Tibial artery (tissue), 4 donors: ENCODE results near the gene TTLL7.

Experiments
- DNase-seq, 2 donors: peaks; one replicate each; pipeline ENCODE4 v3.0.0-alpha.2; 2019
- H3K27ac ChIP-seq, 2 donors: fragments of 200-600 bp; sonication (generic) in 1 of 2; 1 replicate in 1 of 2; 2 replicates in 1 of 2; pipeline ENCODE4 v1.5.1; 2018 to 2019; ENCODE audit warnings: mild to moderate bottlenecking in 1 of 2
- H3K27me3 ChIP-seq, 2 donors: fragments of 200-600 bp; sonication (generic) in 1 of 2; one replicate each; pipeline versions ENCODE4 v1.5.1 to v1.6.0; 2016 to 2019
- H3K36me3 ChIP-seq, 3 donors: fragments of 200-600 bp; sonication (generic) in 2 of 3; one replicate each; pipeline ENCODE4 v1.5.1; 2016 to 2019; ENCODE audit warnings: mild to moderate bottlenecking in 2 of 3
- H3K4me1 ChIP-seq, 4 donors: fragments of 200-600 bp; sonication (generic) in 2 of 4; 1 replicate in 3 of 4; 2 replicates in 1 of 4; pipeline ENCODE4 v1.5.1; 2016 to 2019
- H3K4me3 ChIP-seq, 2 donors: fragments of 200-600 bp; sonication (generic) in 1 of 2; 1 replicate in 1 of 2; 2 replicates in 1 of 2; pipeline ENCODE4 v1.5.1; 2018 to 2019; ENCODE audit warnings: mild to moderate bottlenecking in 2 of 2
- H3K9me3 ChIP-seq, 3 donors: fragments of 200-600 bp; sonication (generic) in 1 of 3; one replicate each; pipeline ENCODE4 v1.5.1; 2016 to 2019
- CTCF ChIP-seq, 2 experiments: fragments of 200-600 bp in 1 of 2; fragments of 450-650 bp in 1 of 2; IDR thresholded peaks; one replicate each; pipeline ENCODE4 v1.5.1; 2017 to 2019; ENCODE audit warnings: antibody characterized with exemption in 2 of 2, mild to moderate bottlenecking in 1 of 2, moderate library complexity in 1 of 2
- intact Hi-C: fragments of 100-400 bp; cut with DNase I; formaldehyde crosslinking; loops from one replicate; pipeline ENCODE4 v1.15.0; 2023; ENCODE audit warnings: low total_unique reads

Gene TTLL7

DNA sequence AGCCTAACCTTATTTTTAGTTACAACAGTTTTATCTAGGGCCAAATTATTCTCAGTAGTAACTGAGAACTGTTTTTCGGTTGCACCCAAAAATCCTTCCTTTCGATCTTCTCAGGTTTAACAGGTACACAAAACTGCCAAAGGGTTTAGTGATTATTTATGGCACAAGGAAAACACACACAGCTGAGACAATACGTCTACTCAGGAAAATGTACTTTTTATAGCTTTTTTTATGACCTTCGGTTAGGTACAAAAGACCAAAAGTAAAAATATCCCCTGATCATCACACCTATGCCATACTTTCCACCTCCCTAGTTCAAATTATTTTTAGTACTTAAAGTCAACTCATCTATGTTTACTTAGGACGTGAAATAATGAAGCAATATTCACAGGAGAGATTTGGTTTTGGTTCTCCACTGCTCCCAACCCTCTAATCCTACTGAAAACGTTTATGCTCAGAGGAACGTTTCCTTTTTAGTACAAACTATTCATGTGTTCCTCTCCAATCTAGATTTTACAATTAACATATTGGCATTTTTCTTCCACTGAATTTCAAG lies 48.7 kb downstream of the TTLL7 start:
- DNase-seq, result no peak

DNA sequence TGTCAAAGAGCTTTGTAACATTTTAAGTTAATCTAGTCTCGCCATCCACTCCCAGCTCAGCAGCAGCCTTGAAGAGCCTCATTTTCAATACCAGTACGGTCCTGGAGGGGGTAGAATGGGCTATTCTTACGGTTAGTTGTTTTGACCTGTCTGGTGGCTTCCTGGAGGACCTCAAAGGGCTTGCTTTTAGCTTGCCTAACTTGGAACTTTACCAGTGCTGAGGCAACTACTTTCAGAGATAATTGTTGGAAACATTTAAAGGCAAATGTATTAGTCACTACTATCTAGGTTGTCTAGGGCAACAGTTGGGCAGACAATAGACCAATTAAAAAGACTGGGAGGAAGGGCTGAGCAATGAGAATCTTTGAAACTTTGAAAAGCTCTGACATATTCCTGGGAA lies 56.0 kb downstream of the TTLL7 start:
- Histone ChIP-seq H3K4me1 (peaks cover 0 to 19% (median 0%) of the 10 kb centered on the region in 4 donors), H3K36me3 (peaks cover 0 to 10% (median 0%) of the 10 kb centered on the region in 3 donors), H3K9me3 (no peaks in the 10 kb centered on the region), H3K27me3 (no peaks in the 10 kb centered on the region), H3K4me3 (no peak overlapping the region), H3K27ac (no peak overlapping the region)
- intact Hi-C loops, result no loop called here
- no peak for TF ChIP-seq CTCF (IDR thresholded peaks at IDR 0.05)
- DNase-seq, result no peak

More for the DNA sequence above, 48.7 kb downstream of the TTLL7 start:
- no peak for TF ChIP-seq CTCF (IDR thresholded peaks at IDR 0.05)
- Histone ChIP-seq H3K27ac (peak overlapping the region; percentile 66 to 72), H3K9me3 (no peaks in the 10 kb centered on the region), H3K4me1 (peaks cover 0 to 61% (median 3%) of the 10 kb centered on the region in 4 donors), H3K36me3 (no peaks in the 10 kb centered on the region), H3K27me3 (no peaks in the 10 kb centered on the region), H3K4me3 (peak overlapping the region; percentile 25 to 35)
- intact Hi-C loops, result no loop called here

- intact Hi-C loops, result loop anchor here (5.0 to 10.0 kb wide), 3 partner anchors 60 to 500 kb away; partner anchors contain the start of gene TTLL7
- TF ChIP-seq CTCF (IDR thresholded peaks at IDR 0.05), result no peak
- H3K27me3 ChIP-seq, result no peaks in the 10 kb centered on the region
- H3K36me3 ChIP-seq, result peaks cover 6 to 13% (median 7%) of the 10 kb centered on the region in 3 donors
- no peaks in the 10 kb centered on the region for H3K9me3 ChIP-seq
- H3K4me3 ChIP-seq, result no peak overlapping the region
- no peak for DNase-seq
- no peak overlapping the region for H3K27ac ChIP-seq
- H3K4me1 ChIP-seq, result peaks cover 0 to 36% (median 0%) of the 10 kb centered on the region in 4 donors
These were observed 64.4 kb downstream of the TTLL7 start for GRCh38 chr1:83934550-83934949.

DNA sequence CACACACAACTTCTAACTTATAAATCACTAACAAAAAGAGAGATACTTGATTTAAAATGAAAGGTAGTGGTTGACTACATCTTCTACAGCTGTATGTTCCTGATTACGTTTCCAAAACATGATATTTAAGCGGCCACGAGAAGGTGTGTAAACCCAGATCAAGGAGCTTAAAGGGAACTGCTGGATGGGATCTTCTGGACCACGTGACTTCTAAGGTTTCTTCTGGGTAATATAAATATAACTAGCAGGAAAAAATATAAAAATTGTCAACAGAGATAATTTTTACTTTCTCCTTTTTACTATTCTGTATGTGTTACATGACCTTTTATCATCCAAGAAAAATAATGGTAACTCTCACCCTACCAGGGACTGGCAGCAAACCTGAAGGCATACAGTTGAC lies 66.2 kb downstream of the TTLL7 start:
- Histone ChIP-seq H3K9me3 (no peaks in the 10 kb centered on the region), H3K36me3 (peaks cover 6 to 13% (median 7%) of the 10 kb centered on the region in 3 donors), H3K4me3 (no peak overlapping the region), H3K4me1 (peaks cover 0 to 40% (median 0%) of the 10 kb centered on the region in 4 donors), H3K27me3 (no peaks in the 10 kb centered on the region), H3K27ac (no peak overlapping the region)
- DNase-seq, result no peak
- no peak for TF ChIP-seq CTCF (IDR thresholded peaks at IDR 0.05)
- intact Hi-C loops, result loop anchor here (5.0 to 10.0 kb wide), 3 partner anchors 62 to 502 kb away; partner anchors contain the start of gene TTLL7

- H3K27me3 ChIP-seq, result no peaks in the 10 kb centered on the region
- peak overlapping the region in 1 of 2 donors; percentile 16 for H3K27ac ChIP-seq
- H3K4me1 ChIP-seq, result peaks cover 0 to 44% (median 0%) of the 10 kb centered on the region in 4 donors
- no peaks in the 10 kb centered on the region for H3K9me3 ChIP-seq
- peaks cover 2 to 9% (median 3%) of the 10 kb centered on the region in 3 donors for H3K36me3 ChIP-seq
- DNase-seq, result no peak
- TF ChIP-seq CTCF (IDR thresholded peaks at IDR 0.05), result no peak
- intact Hi-C loops, result loop anchor here (5.0 to 10.0 kb wide), 3 partner anchors 63 to 503 kb away; partner anchors contain the start of gene TTLL7
- H3K4me3 ChIP-seq, result no peak overlapping the region
These were observed 66.7 kb downstream of the TTLL7 start for GRCh38 chr1:83932281-83932680.
